K562 (cell line): ENCODE measurements around the gene HOXB6. TPM values are rescaled to one million over a fixed set of nuclear protein-coding genes. Genes with fewer than 3 reads are reported as not detected.

Experiments
- ATAC-seq: fragments of 200-7000 bp; cut with Tn5 transposase; 3 replicates; pipeline ENCODE4 v1.9.1; 2020; ENCODE audit warnings: moderate library complexity
- BruUV-seq: library from RNA; stranded (reverse); fragments of 400-500 nt; replicated peaks from 2 replicates; lab custom pipeline; 2021; lab: Mats Ljungman, UMichigan
- CTCF ChIA-PET: fragments of 300-600 bp; formaldehyde crosslinking; extraction: SDS; loops from one replicate; lab custom pipeline; 2021; ENCODE audit warnings: low intra/inter-chr PET ratio; lab: Yijun Ruan, JAX
- POLR2A ChIA-PET: fragments of 300-600, 350-650 bp; sonication (Branson Sonifier 250); formaldehyde crosslinking; extraction: SDS; loops from one replicate; lab custom pipeline; 2021; ENCODE audit warnings: antibody characterized with exemption, inconsistent platforms; lab: Yijun Ruan, JAX
- DNase-seq, 4 experiments: peaks; one replicate each; pipeline versions ENCODE4 v3.0.0 to v3.0.0-alpha.2; 2011 to 2018; ENCODE audit warnings: low spot score in 3 of 4, mixed read lengths in 3 of 4; ENCODE audit errors: extremely low read depth in 1 of 4
- FAIRE-seq: peaks from 2 replicates; lab custom pipeline; 2011; peaks lifted over from hg19 to GRCh38; lab: Jason Lieb, UNC
- H2AFZ ChIP-seq: 2 replicates; pipeline ENCODE4 v1.6.0; 2011; ENCODE audit warnings: low read depth, low read length, control low read depth, inconsistent platforms
- H3K27ac ChIP-seq: fragments of 200-600 bp; 3 replicates; pipeline ENCODE4 v1.8.0; 2011; ENCODE audit warnings: low read depth, mild to moderate bottlenecking, control low read depth, inconsistent platforms, low read length, moderate library complexity, mixed read lengths; ENCODE audit errors: extremely low read depth
- H3K27me3 ChIP-seq, 2 experiments: fragments of 300-600 bp in 1 of 2; 2 replicates in 1 of 2; 3 replicates in 1 of 2; pipeline versions ENCODE4 v1.6.0 to v1.8.0; 2011; ENCODE audit warnings: inconsistent platforms in 2 of 2, low read length in 2 of 2, mild to moderate bottlenecking in 1 of 2, mixed read lengths in 1 of 2, moderate library complexity in 1 of 2; ENCODE audit not compliant: control insufficient read depth in 2 of 2, insufficient read depth in 2 of 2
- H3K36me3 ChIP-seq: fragments of 300-600 bp; 3 replicates; pipeline ENCODE4 v1.8.0; 2011; ENCODE audit warnings: mild to moderate bottlenecking, low read length, inconsistent platforms; ENCODE audit not compliant: control insufficient read depth, insufficient read depth
- H3K4me1 ChIP-seq, 2 experiments: fragments of 200-600 bp in 1 of 2; replicated peaks in 1 of 2; 2 replicates in 1 of 2; 3 replicates in 1 of 2; pipeline versions ENCODE4 v1.5.1 to v1.8.0; 2011; ENCODE audit warnings: inconsistent platforms in 2 of 2, low read length in 2 of 2, mild to moderate bottlenecking in 1 of 2, mixed read lengths in 1 of 2, moderate library complexity in 1 of 2; ENCODE audit not compliant: control insufficient read depth in 2 of 2, insufficient read depth in 2 of 2
- H3K4me2 ChIP-seq: 2 replicates; pipeline ENCODE4 v1.6.1; 2011; ENCODE audit warnings: low read length, control low read depth, inconsistent platforms, mixed read lengths; ENCODE audit not compliant: insufficient read depth
- H3K4me3 ChIP-seq: fragments of 200-600 bp; sonication (generic), shearing (Covaris generic); 2 replicates; pipeline ENCODE4 v1.5.1; 2016; ENCODE audit warnings: control low read depth, inconsistent platforms
- H3K79me2 ChIP-seq: fragments of 200-600 bp; 3 replicates; pipeline ENCODE4 v1.8.0; 2011; ENCODE audit warnings: low read length, inconsistent platforms; ENCODE audit not compliant: control insufficient read depth, insufficient read depth
- H3K9ac ChIP-seq, 2 experiments: 2 replicates each; pipeline versions ENCODE4 v1.6.0 to v1.6.1; 2011; ENCODE audit warnings: low read depth in 2 of 2, low read length in 2 of 2, control low read depth in 1 of 2, inconsistent platforms in 1 of 2, mild to moderate bottlenecking in 1 of 2, mixed read lengths in 1 of 2; ENCODE audit not compliant: insufficient read depth in 1 of 2
- H3K9me1 ChIP-seq: one replicate; pipeline ENCODE4 v1.6.0; 2011; ENCODE audit warnings: inconsistent platforms, mild to moderate bottlenecking, low read length, moderate library complexity; ENCODE audit not compliant: control insufficient read depth, insufficient read depth
- H3K9me3 ChIP-seq: replicated peaks from 2 replicates; pipeline ENCODE4 v1.5.1; 2011; ENCODE audit warnings: low read depth, low read length, inconsistent platforms; ENCODE audit not compliant: control insufficient read depth, insufficient read depth
- H4K20me1 ChIP-seq: replicated peaks from 2 replicates; pipeline ENCODE4 v1.6.1; 2011; ENCODE audit warnings: low read length, inconsistent platforms, mixed read lengths; ENCODE audit not compliant: control insufficient read depth, insufficient read depth
- CCNT2 ChIP-seq: IDR thresholded peaks from 2 replicates; pipeline ENCODE4 v1.6.1; 2011; ENCODE audit warnings: borderline replicate concordance, low read depth, mild to moderate bottlenecking, moderate library complexity, mixed read lengths, low read length; ENCODE audit not compliant: insufficient read length; ENCODE audit errors: extremely low read depth
- CREB3 ChIP-seq: fragments of 450-650 bp; conservative IDR thresholded peaks from 2 replicates; pipeline ENCODE4 v1.6.1; 2016; ENCODE audit warnings: missing genetic modification characterization, low read depth, mild to moderate bottlenecking, missing compliant biosample characterization, moderate library complexity
- FOSL1 ChIP-seq: fragments of 200-800 bp; sonication (Bioruptor generic); conservative IDR thresholded peaks from 2 replicates; pipeline ENCODE4 v1.6.1; 2016; ENCODE audit warnings: missing genetic modification characterization, missing compliant biosample characterization
- KDM5B ChIP-seq: fragments of 200-600 bp; sonication (generic); IDR thresholded peaks from 2 replicates; pipeline ENCODE4 v1.6.1; 2012; ENCODE audit warnings: low read depth, mild to moderate bottlenecking, moderate library complexity, low read length, control low read depth, inconsistent platforms; ENCODE audit not compliant: insufficient replicate concordance
- MEF2D ChIP-seq: conservative IDR thresholded peaks from 2 replicates; pipeline ENCODE4 v1.6.1; 2016; ENCODE audit warnings: low read depth, missing genetic modification characterization, missing compliant biosample characterization
- POLR2G ChIP-seq: fragments of 200-400 bp; formaldehyde crosslinking; IDR thresholded peaks from 2 replicates; pipeline ENCODE4 v1.6.1; 2017; ENCODE audit warnings: low read depth, mild to moderate bottlenecking, antibody characterized with exemption, low read length, moderate library complexity
- RBM25 ChIP-seq: fragments of 200-400 bp; formaldehyde crosslinking; IDR thresholded peaks from 2 replicates; pipeline ENCODE4 v1.6.1; 2018; ENCODE audit warnings: low read length, low read depth, moderate library complexity; ENCODE audit not compliant: severe bottlenecking
- STAT5A ChIP-seq: IDR thresholded peaks from 2 replicates; pipeline ENCODE4 v1.6.1; 2012; ENCODE audit warnings: low read length, inconsistent platforms, borderline replicate concordance
- TRIM25 ChIP-seq: fragments of 450-650 bp; IDR thresholded peaks from 2 replicates; pipeline ENCODE4 v1.7.0; 2016; ENCODE audit warnings: borderline replicate concordance
- ZNF764 ChIP-seq: fragments of 250-450 bp; sonication (Bioruptor Pico); IDR thresholded peaks from 2 replicates; pipeline ENCODE4 v1.4.0; 2020; ENCODE audit warnings: low read depth, mild to moderate bottlenecking, moderate library complexity
- WGBS: fragments of 100-300 bp; shearing (Covaris generic); methylation state at CpG from one replicate; pipeline ENCODE4 v1.1.6; 2016; ENCODE audit warnings: low coverage, mixed read lengths; ENCODE audit not compliant: insufficient coverage; ENCODE audit errors: missing lambda C conversion rate; 5-methylcytosine and 5-hydroxymethylcytosine counted together
- in situ Hi-C: fragments of 300-500 bp; cut with MboI; formaldehyde crosslinking; loops from 4 replicates; pipeline ENCODE4 v1.15.0; 2018; ENCODE audit warnings: inconsistent platforms, mixed read lengths
- intact Hi-C: fragments of 100-400 bp; cut with micrococcal nuclease; formaldehyde crosslinking; loops from 2 replicates; pipeline ENCODE4 v1.14.2; 2022
- polyA plus RNA-seq, 8 experiments: library from polyadenylated mRNA; depleted of rRNA in 4 of 8; stranded (reverse) in 5 of 8; unstranded in 3 of 8; fragments of >200 nt; fragmentation: Nextera tagmentation in 2 of 8; fragmentation: Illumina TruSeq in 1 of 8; extraction: Ambion mirVana in 2 of 8; extraction: Trizol in 1 of 8; gene quantifications; 2 replicates each; pipeline versions ENCODE4 v1.2.1 to v1.2.3, GENCODE V29; 2011 to 2014; ENCODE audit warnings: inconsistent platforms in 1 of 8, missing spikeins in 1 of 8
- total RNA-seq, 7 experiments: library from RNA; depleted of rRNA in 6 of 7; stranded (reverse); fragments of >200 nt in 6 of 7; fragmentation: Illumina TruSeq in 2 of 7; extraction: Trizol in 2 of 7; gene quantifications; 2 replicates each; pipeline versions ENCODE4 v1.2.1 to v1.2.3, GENCODE V29; 2011 to 2021; ENCODE audit warnings: low replicate concordance in 1 of 7

HOXB6 gene
- total and polyA plus RNA-seq, 9 of the 15 experiments (the other 6 are each of a cell fraction or from before 2014, with no cell fraction given) = 1.2 to 14.8 (median 4.9) TPM

- Histone ChIP-seq H3K27ac (peak overlapping the region; percentile 31; the same call in 2 of the 3 replicates), H3K4me3 (no peak overlapping the region; the same call in 1 of the 2 replicates), H3K9me1 (no peaks in the 10 kb centered on the region), H3K27me3 (no peaks in the 10 kb centered on the region), H3K36me3 (peaks cover 9% of the 10 kb centered on the region; the same call in 1 of the 3 replicates), H3K4me1 (peaks cover 20 to 48% of the 10 kb centered on the region in 2 experiments), H3K9me3 (no peaks in the 10 kb centered on the region), H3K79me2 (peaks cover 29% of the 10 kb centered on the region), H3K4me2 (peak overlapping the region; percentile 71; the same call in 1 of the 2 replicates), H2AFZ (peak overlapping the region; percentile 41; the same call in 1 of the 2 replicates), H3K9ac (peak overlapping the region; percentile 80 to 94; a peak in 3 of 4 replicates), H4K20me1 (no peaks in the 10 kb centered on the region)
- intact Hi-C loops (no loop called here), in situ Hi-C loops (no loop called here)
- FAIRE-seq (no peak), DNase-seq (no peak), ATAC-seq (no peak)
- no peak for TF ChIP-seq ZNF764 (CRISPR knock-in tag)
- TF ChIP-seq POLR2G = 0 out of 2 replicates have a peak, but pooled peaks have one; percentile 50
- WGBS = 89% methylated on average over 5 of the region's 36 CpGs
- ChIA-PET POLR2A (interaction anchor here (0.6 kb wide), 1 partner anchor 9 kb away, joined by 3 read pairs; no protein-coding TSS in a partner anchor), CTCF (interaction anchor here (0.5 kb wide), 1 partner anchor 587 kb away, joined by 3 read pairs; no protein-coding TSS in a partner anchor)
- no TSS peak for BruUV-seq
Observed at GRCh38 chr17:48611681-48612455, 7.1 kb upstream of the HOXB6 start.

DNA sequence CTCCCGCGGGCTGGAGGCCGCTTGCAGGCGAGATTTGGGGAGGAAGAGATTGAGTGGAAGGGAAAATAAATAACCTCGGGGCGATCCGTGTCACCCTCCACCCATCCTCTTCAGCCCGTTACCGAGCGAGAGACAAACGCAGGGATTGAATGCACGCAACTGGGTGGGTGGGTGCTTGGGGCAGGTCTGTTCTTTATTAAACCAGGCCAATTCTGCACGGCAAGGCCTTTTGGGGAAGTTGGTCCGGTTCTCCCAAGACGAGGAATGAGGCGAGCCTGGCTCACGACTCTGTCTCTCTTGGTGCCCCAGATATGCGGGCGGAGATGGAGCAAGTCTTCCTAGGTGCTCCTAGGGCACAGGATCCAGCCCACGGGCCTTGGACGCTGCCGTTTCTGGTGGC is 6.4 kb upstream of the HOXB6 start:
- ChIA-PET POLR2A (no interaction called here), CTCF (interaction anchor here (0.5 kb wide), 1 partner anchor 586 kb away, joined by 3 read pairs; no protein-coding TSS in a partner anchor)
- ATAC-seq (peak; percentile 20), FAIRE-seq (no peak), DNase-seq (no peak)
- Histone ChIP-seq H2AFZ (peak overlapping the region; percentile 92), H3K4me1 (peaks cover 20 to 50% of the 10 kb centered on the region in 2 experiments), H3K36me3 (peaks cover 14% of the 10 kb centered on the region; the same call in 1 of the 3 replicates), H3K9ac (peak overlapping the region; percentile 80 to 94), H3K9me1 (no peaks in the 10 kb centered on the region), H4K20me1 (no peaks in the 10 kb centered on the region), H3K79me2 (peaks cover 26% of the 10 kb centered on the region), H3K27me3 (no peaks in the 10 kb centered on the region), H3K4me3 (peak overlapping the region; percentile 56), H3K4me2 (peak overlapping the region; percentile 71), H3K27ac (peak overlapping the region; percentile 86), H3K9me3 (no peaks in the 10 kb centered on the region)
- intact Hi-C loops = no loop called here
- in situ Hi-C loops = no loop called here
- 40% methylated on average over 17 of the region's 22 CpGs for WGBS
- no TSS peak for BruUV-seq
- TF ChIP-seq MEF2D (no peak), CREB3 (tag) (no peak), KDM5B (peak; percentile 10), RBM25 (no peak), CCNT2 (peak; percentile 2), STAT5A (no peak), FOSL1 (tag) (no peak), TRIM25 (no peak)
